Brain microvascular endothelial cell (primary cell): ENCODE measurements around the gene RBM19.

ENCODE experiments used
- DNase-seq: peaks from one replicate; pipeline ENCODE4 v3.0.0-alpha.2; 2020
- H3K27ac ChIP-seq: fragments of 250-450 bp; sonication (Bioruptor Pico); 2 replicates; pipeline ENCODE4 v1.5.1; 2020; ENCODE audit warnings: mild to moderate bottlenecking, moderate library complexity
- H3K27me3 ChIP-seq: fragments of 250-450 bp; sonication (Bioruptor Pico); replicated peaks from 2 replicates; pipeline ENCODE4 v1.5.1; 2020; ENCODE audit warnings: mild to moderate bottlenecking
- H3K36me3 ChIP-seq: fragments of 250-450 bp; sonication (Bioruptor Pico); replicated peaks from 2 replicates; pipeline ENCODE4 v1.5.1; 2020; ENCODE audit warnings: mild to moderate bottlenecking
- H3K4me3 ChIP-seq: 2 replicates; pipeline ENCODE4 v1.5.1; 2011; ENCODE audit warnings: low read depth, mild to moderate bottlenecking, control low read depth, low read length, moderate library complexity
- CTCF ChIP-seq: IDR thresholded peaks from 2 replicates; pipeline ENCODE4 v1.5.1; 2011; ENCODE audit warnings: low read depth, mild to moderate bottlenecking, moderate library complexity, low read length, control low read depth, inconsistent platforms; ENCODE audit errors: missing control alignments
- in situ Hi-C: cut with HindIII; loops from 2 replicates; pipeline ENCODE4 v1.10.0; 2017; ENCODE audit warnings: low sequenced_read_pairs, low pct_ligation_motif_present

Gene RBM19

DNA sequence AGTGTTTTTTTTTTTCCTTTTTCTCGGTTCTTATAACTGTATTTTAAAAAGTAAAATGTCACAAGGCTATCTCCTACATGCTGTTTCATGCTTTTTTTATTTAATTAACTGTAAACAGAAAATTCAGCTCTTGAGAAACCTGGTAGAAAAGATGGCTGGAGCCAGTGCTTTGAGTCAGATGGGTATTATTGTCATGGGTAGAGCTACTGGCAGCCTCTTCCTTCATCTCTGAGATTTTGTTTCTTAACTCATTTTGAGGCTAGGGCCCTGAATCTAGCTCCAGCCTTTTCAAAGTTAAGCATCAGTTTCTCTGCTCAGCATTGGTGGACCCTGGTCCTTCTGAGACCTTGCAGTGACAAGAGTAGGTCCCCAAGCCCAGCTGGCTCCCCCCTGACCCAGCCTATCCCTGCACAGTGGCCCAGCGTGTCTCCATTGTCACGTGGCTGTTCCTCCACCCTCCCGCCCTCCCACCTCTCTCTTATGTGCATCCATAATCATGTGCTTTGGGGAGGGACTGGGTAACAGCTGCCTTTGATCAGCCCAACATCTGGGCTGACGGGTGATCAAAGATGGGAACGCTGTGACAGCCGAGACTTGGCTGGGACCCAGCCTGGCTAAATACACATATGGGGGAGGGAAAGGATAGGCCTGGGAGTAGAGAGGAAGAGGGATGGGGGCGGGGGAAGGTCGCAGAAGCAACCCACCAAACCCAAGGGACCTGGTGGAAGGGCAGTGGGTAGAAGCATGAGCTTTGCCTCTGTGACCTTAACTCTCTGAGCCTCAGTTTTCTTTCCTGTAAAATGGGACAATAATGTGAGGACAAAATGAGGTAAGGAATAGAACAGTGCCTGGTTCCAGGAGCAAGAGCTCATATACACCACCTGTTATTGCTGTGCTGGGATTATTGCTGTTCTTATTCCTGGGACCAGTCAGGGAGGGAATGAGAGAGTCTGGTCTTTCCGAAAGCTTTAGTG lies 24.4 kb upstream of the RBM19 start:
- no peak overlapping the region for H3K27ac ChIP-seq
- H3K27me3 ChIP-seq = no peaks in the 10 kb centered on the region
- no peaks in the 10 kb centered on the region for H3K36me3 ChIP-seq
- in situ Hi-C loops = no loop called here
- no peak for TF ChIP-seq CTCF
- no peak for DNase-seq
- no peak overlapping the region for H3K4me3 ChIP-seq

GRCh38 chr12:113988976-113989375 lies 22.9 kb upstream of the RBM19 start:
- no peak for DNase-seq
- no peaks in the 10 kb centered on the region for H3K27me3 ChIP-seq
- no peak overlapping the region for H3K4me3 ChIP-seq
- no peak for TF ChIP-seq CTCF
- H3K36me3 ChIP-seq = no peaks in the 10 kb centered on the region
- in situ Hi-C loops = no loop called here
- H3K27ac ChIP-seq = no peak overlapping the region

GRCh38 chr12:113988064-113988451 lies 21.9 kb upstream of the RBM19 start:
- H3K27me3 ChIP-seq = no peaks in the 10 kb centered on the region
- no peak overlapping the region for H3K27ac ChIP-seq
- H3K4me3 ChIP-seq = no peak overlapping the region
- in situ Hi-C loops = no loop called here
- TF ChIP-seq CTCF = no peak
- DNase-seq = no peak
- no peaks in the 10 kb centered on the region for H3K36me3 ChIP-seq

DNA sequence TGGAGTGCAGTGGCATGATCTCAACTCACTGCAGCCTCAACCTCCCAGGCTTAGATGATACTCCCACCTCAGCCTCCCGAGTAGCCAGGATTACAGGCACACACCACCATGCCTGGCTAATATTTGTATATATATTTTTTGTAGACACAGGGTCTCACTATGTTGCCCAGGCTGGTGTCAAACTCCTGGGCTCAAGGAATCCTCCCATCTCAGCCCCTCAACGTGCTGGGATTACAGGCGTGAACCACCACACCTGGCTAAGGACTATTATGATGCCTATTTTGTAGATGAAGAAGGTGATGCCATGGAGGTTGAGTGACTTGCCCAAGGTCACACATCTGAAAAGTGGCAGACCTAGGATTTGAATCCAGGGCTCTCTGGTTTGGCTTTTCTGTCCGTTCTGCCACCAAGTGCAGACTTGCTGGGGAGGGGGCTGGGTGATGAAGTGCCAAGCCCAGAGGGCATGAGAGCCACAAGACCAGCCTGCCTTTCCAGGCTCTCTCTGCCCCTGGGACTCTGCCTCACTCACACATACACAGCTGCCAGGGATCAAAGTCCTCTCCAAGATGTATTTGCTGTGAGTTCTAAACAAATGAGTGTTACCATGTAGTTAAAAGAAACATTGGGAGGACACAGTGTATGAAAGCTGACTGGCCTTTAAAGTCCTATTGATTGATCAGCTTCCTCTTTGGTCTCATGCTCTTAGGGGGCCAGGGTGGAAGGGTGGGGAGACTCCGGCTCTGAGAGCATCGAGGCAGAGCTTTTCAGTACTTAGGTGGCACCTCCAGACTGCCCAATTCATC lies 21.3 kb upstream of the RBM19 start:
- Histone ChIP-seq H3K36me3 (no peaks in the 10 kb centered on the region), H3K4me3 (no peak overlapping the region), H3K27ac (no peak overlapping the region), H3K27me3 (no peaks in the 10 kb centered on the region)
- DNase-seq = no peak
- in situ Hi-C loops = no loop called here
- no peak for TF ChIP-seq CTCF

DNA sequence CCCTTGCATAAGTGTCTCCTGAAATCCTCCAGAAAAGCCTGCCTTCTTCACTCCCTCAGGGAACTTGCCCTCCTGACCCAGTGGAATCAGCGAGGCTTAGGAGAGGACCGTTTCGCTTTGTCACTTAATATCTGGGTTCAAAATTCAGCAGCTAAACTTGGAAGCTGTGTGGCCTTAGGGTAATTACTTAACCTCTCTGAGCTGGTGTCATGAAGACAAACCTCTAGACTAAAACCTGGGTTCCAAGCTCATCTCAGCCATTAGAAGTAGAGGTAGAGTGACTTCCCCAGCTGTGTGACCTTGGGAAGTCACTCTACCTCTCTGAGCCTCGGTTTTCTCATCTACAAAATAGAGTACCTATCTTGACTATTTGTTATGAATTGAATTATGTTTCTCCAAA lies 18.3 kb upstream of the RBM19 start:
- in situ Hi-C loops = no loop called here
- DNase-seq = no peak
- Histone ChIP-seq H3K27ac (no peak overlapping the region), H3K36me3 (no peaks in the 10 kb centered on the region), H3K27me3 (no peaks in the 10 kb centered on the region), H3K4me3 (no peak overlapping the region)
- TF ChIP-seq CTCF = no peak
